HG03460 (cell line): ENCODE results near the gene SCNN1A.

ENCODE experiments used
- ATAC-seq: cut with Tn5 transposase; IDR thresholded peaks from one replicate; pipeline ENCODE4 v1.9.1; 2021; ENCODE audit not compliant: unreplicated experiment

SCNN1A gene

DNA sequence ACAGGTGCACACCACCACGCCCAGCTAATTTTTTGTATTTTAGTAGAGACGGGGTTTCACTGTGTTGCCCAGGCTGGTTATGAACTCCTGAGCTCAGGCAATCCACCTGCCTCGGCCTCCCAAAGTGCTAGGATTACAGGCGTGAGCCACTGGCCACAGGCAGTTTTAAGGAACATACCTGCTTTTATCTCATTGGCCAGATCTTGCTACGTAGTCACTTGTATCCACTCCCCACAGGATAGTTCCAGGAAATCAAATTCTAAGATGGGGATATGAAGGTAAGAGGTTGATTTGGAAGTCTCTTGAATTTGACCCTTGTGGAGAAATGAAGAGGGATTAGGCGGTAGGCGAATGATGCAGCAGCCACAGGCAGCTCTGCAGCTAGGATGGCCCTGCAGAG is 73.6 kb downstream of the SCNN1A start:
- no peak for ATAC-seq

DNA sequence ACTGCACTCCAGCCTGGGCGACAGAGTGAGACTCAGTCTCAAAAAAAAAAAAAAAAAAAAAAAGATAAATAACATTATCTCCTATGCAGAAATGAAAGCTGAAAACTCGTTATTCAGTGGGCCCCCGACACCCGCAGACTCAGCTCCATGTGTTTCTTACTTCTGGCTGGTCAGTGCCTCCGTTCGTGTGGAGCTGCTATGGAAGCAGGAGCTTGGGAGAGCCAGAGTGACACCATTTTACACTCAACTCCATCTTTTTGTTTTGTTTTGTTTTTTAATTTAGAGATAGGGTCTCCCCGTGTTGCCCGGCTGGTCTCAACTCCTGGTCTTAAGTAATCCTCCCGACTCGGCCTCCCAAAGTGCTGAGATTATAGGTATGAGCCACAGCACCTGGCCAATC is 78.2 kb downstream of the SCNN1A start:
- ATAC-seq, result no peak
